CD8-positive, alpha-beta memory T cell (primary cell): Measurements from ENCODE around the gene TIMMDC1. TPM values are rescaled to one million over a fixed set of nuclear protein-coding genes. Genes with fewer than 3 reads are reported as not detected.
"Not testable (repeated sequence)": the region's sequence is repeated elsewhere in the genome, so short reads cannot be mapped to it uniquely, and the experiment has no call there.

Source experiments
- CTCF ChIA-PET: fragments of 350-600 bp; sonication (Branson Sonifier 250); formaldehyde crosslinking; loops from one replicate; lab custom pipeline; 2021; ENCODE audit warnings: antibody characterized with exemption; lab: Charles Lee
- POLR2A ChIA-PET: fragments of 350-600 bp; sonication (Branson Sonifier 250); formaldehyde crosslinking; loops from one replicate; lab custom pipeline; 2021; ENCODE audit warnings: antibody characterized with exemption; lab: Charles Lee
- DNase-seq, 5 donors: peaks; one replicate each; pipeline versions ENCODE4 v3.0.0 to v3.0.0-alpha.2; 2020 to 2022; ENCODE audit warnings: mixed read lengths in 1 of 5
- H3K27ac ChIP-seq: one replicate; pipeline ENCODE4 v1.7.0; 2013; ENCODE audit warnings: low read depth, mild to moderate bottlenecking, low read length, moderate library complexity
- H3K27me3 ChIP-seq: 2 replicates; pipeline ENCODE4 v1.7.0; 2013; ENCODE audit warnings: low read length, mild to moderate bottlenecking; ENCODE audit not compliant: insufficient read depth, poor library complexity, severe bottlenecking
- H3K36me3 ChIP-seq: 2 replicates; pipeline ENCODE4 v1.7.0; 2013; ENCODE audit warnings: mild to moderate bottlenecking, low read length, moderate library complexity; ENCODE audit not compliant: insufficient read depth
- H3K4me1 ChIP-seq: 2 replicates; pipeline ENCODE4 v1.7.0; 2013; ENCODE audit warnings: mild to moderate bottlenecking, low read length, moderate library complexity; ENCODE audit not compliant: insufficient read depth
- H3K4me3 ChIP-seq: 2 replicates; pipeline ENCODE4 v1.7.0; 2013; ENCODE audit warnings: mild to moderate bottlenecking, low read length
- H3K9me3 ChIP-seq: 2 replicates; pipeline ENCODE4 v1.7.0; 2013; ENCODE audit warnings: mild to moderate bottlenecking, low read length
- H3K27ac Mint-ChIP-seq, 8 donors: one replicate each; pipeline ENCODE4 v1.8.0; 2020 to 2021; ENCODE audit warnings: mixed read lengths in 8 of 8, mild to moderate bottlenecking in 6 of 8, inconsistent platforms in 3 of 8, moderate library complexity in 3 of 8
- H3K27me3 Mint-ChIP-seq, 2 donors: one replicate each; pipeline ENCODE4 v1.8.0; 2020 to 2021; ENCODE audit warnings: mixed read lengths in 2 of 2, mild to moderate bottlenecking in 1 of 2, moderate library complexity in 1 of 2
- H3K36me3 Mint-ChIP-seq, 3 donors: one replicate each; pipeline ENCODE4 v1.8.0; 2020 to 2021; ENCODE audit warnings: mixed read lengths in 3 of 3, inconsistent platforms in 1 of 3, mild to moderate bottlenecking in 1 of 3
- H3K4me1 Mint-ChIP-seq, 3 donors: one replicate each; pipeline ENCODE4 v1.8.0; 2020 to 2021; ENCODE audit warnings: mixed read lengths in 3 of 3, inconsistent platforms in 1 of 3, mild to moderate bottlenecking in 1 of 3
- H3K4me3 Mint-ChIP-seq, 7 donors: one replicate each; pipeline ENCODE4 v1.8.0; 2020 to 2021; ENCODE audit warnings: mixed read lengths in 7 of 7, mild to moderate bottlenecking in 6 of 7, moderate library complexity in 4 of 7, inconsistent platforms in 2 of 7
- H3K9me3 Mint-ChIP-seq, 5 donors: one replicate each; pipeline ENCODE4 v1.8.0; 2020 to 2022; ENCODE audit warnings: mixed read lengths in 5 of 5, mild to moderate bottlenecking in 3 of 5, moderate library complexity in 2 of 5, inconsistent platforms in 1 of 5
- polyA plus RNA-seq: library from polyadenylated mRNA; unstranded; fragments of 300-500 nt; fragmentation: Illumina TruSeq; gene quantifications from one replicate; pipeline ENCODE4 v1.2.3, GENCODE V29; 2021
- total RNA-seq, 2 experiments: library from RNA; stranded (reverse); gene quantifications; one replicate each; pipeline ENCODE4 v1.2.3, GENCODE V29; 2021

The TIMMDC1 gene
- total and polyA plus RNA-seq, 3 experiments from 2014 or later = 81.1 to 158 (median 152) TPM

DNA sequence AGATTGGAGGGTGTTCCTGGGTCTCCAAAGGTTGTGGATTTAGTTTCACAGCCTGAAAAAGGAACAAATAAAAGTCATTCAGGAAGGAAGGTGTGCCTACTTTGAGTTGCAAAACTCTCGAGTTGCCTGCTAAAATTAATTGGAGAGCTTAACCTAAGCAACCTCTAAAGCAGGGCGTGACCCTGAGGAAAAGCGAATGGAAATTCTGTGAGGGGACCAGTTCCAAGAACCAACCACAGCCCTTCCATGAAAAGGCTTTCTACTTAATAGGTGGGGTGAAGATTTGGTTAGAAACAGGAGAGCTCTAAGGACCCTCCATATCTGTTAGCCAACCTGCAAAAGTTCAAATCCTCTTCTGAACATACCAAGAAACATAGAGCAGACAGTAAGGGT is 59.5 kb downstream of the TIMMDC1 start:
- Histone ChIP-seq H3K36me3 (no peaks in the 10 kb centered on the region), H3K4me3 (no peak overlapping the region), H3K27ac (no peak overlapping the region), H3K27me3 (no peaks in the 10 kb centered on the region), H3K9me3 (no peaks in the 10 kb centered on the region), H3K4me1 (no peaks in the 10 kb centered on the region)
- Mint-ChIP-seq H3K27ac (peak overlapping the region in 3 of 8 donors; percentile 2 to 33 (median 21)), H3K4me1 (peaks cover 15 to 41% (median 29%) of the 10 kb centered on the region in 3 donors), H3K36me3 (no peaks in the 10 kb centered on the region), H3K9me3 (no peaks in the 10 kb centered on the region), H3K27me3 (peaks cover 0 to 1% of the 10 kb centered on the region in 2 donors), H3K4me3 (peak overlapping the region in 3 of 7 donors; percentile 19 to 35 (median 30))
- no peak for DNase-seq
- ChIA-PET POLR2A (no interaction called here), CTCF (no interaction called here)

DNA sequence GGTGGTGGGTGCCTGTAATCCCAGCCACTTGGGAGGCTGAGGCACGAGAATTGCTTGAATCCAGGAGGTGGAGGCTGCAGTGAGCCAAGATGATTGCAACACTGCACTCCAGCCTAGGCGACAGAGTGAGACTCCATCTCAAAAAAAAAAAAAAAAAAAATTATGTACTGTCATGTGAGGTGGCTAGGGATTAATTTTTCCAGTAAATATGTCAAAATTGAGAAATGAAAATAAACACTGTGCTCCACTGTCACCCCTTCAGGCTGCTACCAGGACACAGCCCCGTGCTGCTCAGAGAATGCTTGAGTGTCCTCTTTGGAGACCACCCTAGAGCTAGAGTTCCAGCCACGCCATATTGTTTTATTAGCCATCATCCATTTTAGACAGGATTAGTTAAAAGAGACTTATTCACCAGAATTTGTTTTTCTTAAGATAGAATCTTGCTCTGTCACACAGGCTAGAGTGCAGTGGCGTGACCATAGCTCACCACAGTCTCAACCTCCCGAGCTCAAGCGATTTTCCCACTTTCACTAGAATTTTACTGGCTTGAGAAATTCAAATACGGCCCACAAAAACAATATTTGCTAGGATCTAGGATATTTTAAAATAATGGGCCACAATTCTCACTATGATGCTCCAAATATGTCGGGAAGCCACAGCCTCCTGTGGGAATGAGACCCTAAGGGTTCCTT is 60.4 kb downstream of the TIMMDC1 start:
- Mint-ChIP-seq H3K27ac (peak overlapping the region in 3 of 8 donors; percentile 36 to 83 (median 63)), H3K36me3 (no peaks in the 10 kb centered on the region), H3K27me3 (peaks cover 0 to 1% of the 10 kb centered on the region in 2 donors), H3K4me3 (peak overlapping the region in 3 of 7 donors; percentile 34 to 69 (median 48)), H3K4me1 (peaks cover 15 to 43% (median 30%) of the 10 kb centered on the region in 3 donors), H3K9me3 (no peaks in the 10 kb centered on the region)
- Histone ChIP-seq H3K4me3 (no peak overlapping the region), H3K4me1 (no peaks in the 10 kb centered on the region), H3K27ac (no peak overlapping the region), H3K27me3 (no peaks in the 10 kb centered on the region), H3K36me3 (no peaks in the 10 kb centered on the region), H3K9me3 (no peaks in the 10 kb centered on the region)
- CTCF ChIA-PET = no interaction called here
- POLR2A ChIA-PET = no interaction called here
- no peak for DNase-seq

DNA sequence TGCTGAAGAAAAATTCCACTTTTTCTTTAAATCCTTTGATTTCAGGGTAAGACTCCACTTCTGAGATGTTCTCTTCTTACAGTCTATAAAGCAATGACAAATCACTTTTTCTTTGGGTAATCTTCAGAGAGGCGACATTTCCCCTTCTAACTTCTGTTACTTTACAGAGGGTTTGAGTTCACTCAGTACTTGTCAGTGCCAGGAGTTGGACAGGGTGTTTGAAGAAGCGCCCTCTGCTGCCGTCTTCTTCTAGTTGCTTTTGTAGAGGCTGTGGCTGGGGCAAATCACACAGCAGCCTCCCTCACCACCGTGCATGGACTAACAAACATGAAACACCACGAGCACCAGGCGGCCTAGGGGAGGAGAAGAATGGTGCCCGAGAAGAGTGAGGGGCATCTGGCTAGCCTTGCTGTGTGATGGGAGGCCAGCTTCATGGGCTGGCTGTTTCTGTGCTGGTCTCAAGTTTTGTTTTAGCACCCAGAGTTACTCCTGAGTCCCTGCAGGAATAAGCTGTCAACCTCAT is 61.2 kb downstream of the TIMMDC1 start, which contains the start of gene CD80:
CD80 (minus strand) TSS at position 174 of the 523 bp plus-strand sequence. CDS start 1,886 bp downstream, outside the sequence.
- no peaks in the 10 kb centered on the region for H3K9me3 ChIP-seq
- no peaks in the 10 kb centered on the region for H3K27me3 ChIP-seq
- no peaks in the 10 kb centered on the region for H3K36me3 ChIP-seq
- H3K27ac ChIP-seq = no peak within 1 kb of the TSS
- DNase-seq = peak; percentile 16 to 72 (median 41)
- H3K9me3 Mint-ChIP-seq = no peaks in the 10 kb centered on the region
- peaks cover 15 to 43% (median 30%) of the 10 kb centered on the region in 3 donors for H3K4me1 Mint-ChIP-seq
- peak within 1 kb of the TSS in 6 of 7 donors; percentile 13 to 69 (median 36) for H3K4me3 Mint-ChIP-seq
- H3K4me3 ChIP-seq = no peak within 1 kb of the TSS
- H3K27ac Mint-ChIP-seq = peak within 1 kb of the TSS in 6 of 8 donors; percentile 10 to 83 (median 50)
- H3K27me3 Mint-ChIP-seq = no peaks in the 10 kb centered on the region
- POLR2A ChIA-PET = no interaction called here
- H3K36me3 Mint-ChIP-seq = no peaks in the 10 kb centered on the region
- no peaks in the 10 kb centered on the region for H3K4me1 ChIP-seq
- CTCF ChIA-PET = interaction anchor here (0.7 to 1.3 kb wide), 3 partner anchors 9 to 15 kb away, joined by 3 read pairs; no protein-coding TSS in a partner anchor

DNA sequence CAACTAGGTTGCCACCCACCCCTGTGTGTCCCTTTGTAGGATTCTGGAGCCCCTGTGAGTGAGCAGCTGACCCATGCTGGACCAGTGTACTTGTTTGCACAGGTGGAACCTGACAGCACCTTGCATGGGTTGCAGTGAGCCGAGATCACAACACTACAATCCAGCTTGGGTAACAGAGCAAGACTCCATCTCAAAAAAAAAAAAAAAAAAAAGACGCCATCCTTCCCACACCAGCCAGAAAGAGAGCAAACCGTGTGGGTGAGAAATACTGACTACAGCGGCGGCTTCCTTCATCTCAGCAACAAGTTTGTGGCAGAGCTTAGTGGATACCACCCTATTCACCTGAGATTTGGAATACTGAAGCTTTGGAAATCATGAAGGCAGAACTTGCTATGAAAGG is 61.8 kb downstream of the TIMMDC1 start:
- Histone ChIP-seq H3K27me3 (no peaks in the 10 kb centered on the region), H3K36me3 (no peaks in the 10 kb centered on the region), H3K9me3 (no peaks in the 10 kb centered on the region), H3K4me1 (no peaks in the 10 kb centered on the region), H3K27ac (no peak overlapping the region), H3K4me3 (no peak overlapping the region)
- Mint-ChIP-seq H3K36me3 (no peaks in the 10 kb centered on the region), H3K4me3 (peak overlapping the region in 2 of 7 donors; percentile 14 to 69), H3K9me3 (no peaks in the 10 kb centered on the region), H3K27me3 (no peaks in the 10 kb centered on the region), H3K27ac (peak overlapping the region in 5 of 8 donors; percentile 8 to 33 (median 23)), H3K4me1 (peaks cover 15 to 39% (median 30%) of the 10 kb centered on the region in 3 donors)
- ChIA-PET CTCF (interaction anchor here (0.7 to 1.3 kb wide), 3 partner anchors 9 to 14 kb away, joined by 3 read pairs; no protein-coding TSS in a partner anchor), POLR2A (no interaction called here)
- DNase-seq = no peak

DNA sequence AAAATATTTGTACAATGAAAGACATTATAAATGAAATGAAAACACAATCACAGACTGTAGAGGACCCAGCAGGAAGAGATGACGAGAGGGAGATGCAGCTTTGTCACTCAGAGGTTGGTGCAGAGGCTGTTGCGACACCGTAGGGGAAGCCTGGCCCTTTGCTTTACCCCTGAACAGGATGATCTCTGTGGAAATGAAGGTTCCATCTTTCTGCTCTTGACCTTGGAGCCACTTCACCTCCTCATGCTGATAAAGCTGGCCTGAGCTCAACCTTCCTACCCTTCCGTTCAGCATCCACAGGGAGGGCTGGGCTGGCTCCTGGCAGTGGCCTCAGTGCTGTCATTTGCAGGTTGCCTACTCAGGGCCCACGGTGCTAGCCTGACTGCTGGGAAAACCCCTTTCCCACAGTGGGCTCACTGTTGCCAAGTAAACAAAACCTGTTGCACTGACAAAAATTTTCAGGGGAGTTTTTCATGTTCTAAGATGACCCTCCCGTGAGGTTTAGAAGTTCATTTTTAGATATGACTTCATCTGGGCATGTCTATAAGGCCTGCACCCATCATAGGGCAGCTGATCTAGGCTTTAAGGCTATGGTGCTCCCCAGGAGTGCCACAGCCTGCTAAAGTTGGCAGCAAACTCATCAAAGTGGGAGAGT is 64.1 kb downstream of the TIMMDC1 start:
- CTCF ChIA-PET = interaction anchor here (0.9 to 1.5 kb wide), 2 partner anchors 18 to 678 kb away, joined by 3 read pairs; no protein-coding TSS in a partner anchor
- Mint-ChIP-seq H3K4me1 (peaks cover 15 to 30% (median 26%) of the 10 kb centered on the region in 3 donors), H3K4me3 (peak overlapping the region in 3 of 7 donors; percentile 24 to 49 (median 47))

DNA sequence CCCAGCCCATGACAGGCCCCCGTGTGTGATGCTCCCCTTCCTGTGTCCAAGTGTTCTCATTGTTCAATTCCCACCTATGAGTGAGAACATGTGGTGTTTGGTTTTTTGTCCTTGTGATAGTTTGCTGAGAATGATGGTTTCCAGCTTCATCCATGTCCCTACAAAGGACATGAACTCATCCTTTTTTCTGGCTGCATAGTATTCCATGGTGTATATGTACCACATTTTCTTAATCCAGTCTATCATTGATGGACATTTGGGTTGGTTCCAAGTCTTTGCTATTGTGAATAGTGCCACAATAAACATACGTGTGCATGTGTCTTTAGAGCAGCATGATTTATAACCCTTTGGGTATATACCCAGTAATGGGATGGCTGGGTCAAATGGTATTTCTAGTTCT is 65.0 kb downstream of the TIMMDC1 start:
- H3K9me3 Mint-ChIP-seq, H3K9me3 ChIP-seq, H3K27ac Mint-ChIP-seq, H3K4me3 ChIP-seq, H3K4me1 ChIP-seq, H3K36me3 Mint-ChIP-seq, H3K36me3 ChIP-seq, H3K27me3 Mint-ChIP-seq, H3K4me3 Mint-ChIP-seq, DNase-seq, H3K27ac ChIP-seq, POLR2A ChIA-PET, H3K27me3 ChIP-seq: not testable (repeated sequence)
- CTCF ChIA-PET = interaction anchor here (0.9 kb wide), 1 partner anchor 679 kb away, joined by 3 read pairs; no protein-coding TSS in a partner anchor
- H3K4me1 Mint-ChIP-seq = peaks cover 15 to 23% (median 17%) of the 10 kb centered on the region in 3 donors

More for the DNA sequence above, 64.1 kb downstream of the TIMMDC1 start:
- Histone ChIP-seq H3K27ac (no peak overlapping the region), H3K4me3 (no peak overlapping the region), H3K9me3 (no peaks in the 10 kb centered on the region), H3K4me1 (no peaks in the 10 kb centered on the region), H3K27me3 (no peaks in the 10 kb centered on the region), H3K36me3 (no peaks in the 10 kb centered on the region)
- H3K27me3 Mint-ChIP-seq = peaks cover 0 to 2% of the 10 kb centered on the region in 2 donors
- no peaks in the 10 kb centered on the region for H3K9me3 Mint-ChIP-seq
- no peaks in the 10 kb centered on the region for H3K36me3 Mint-ChIP-seq
- POLR2A ChIA-PET = no interaction called here
- H3K27ac Mint-ChIP-seq = peak overlapping the region; percentile 78 to 97 (median 89)
- DNase-seq = peak in 4 of 5 donors; percentile 33 to 75 (median 38)

DNA sequence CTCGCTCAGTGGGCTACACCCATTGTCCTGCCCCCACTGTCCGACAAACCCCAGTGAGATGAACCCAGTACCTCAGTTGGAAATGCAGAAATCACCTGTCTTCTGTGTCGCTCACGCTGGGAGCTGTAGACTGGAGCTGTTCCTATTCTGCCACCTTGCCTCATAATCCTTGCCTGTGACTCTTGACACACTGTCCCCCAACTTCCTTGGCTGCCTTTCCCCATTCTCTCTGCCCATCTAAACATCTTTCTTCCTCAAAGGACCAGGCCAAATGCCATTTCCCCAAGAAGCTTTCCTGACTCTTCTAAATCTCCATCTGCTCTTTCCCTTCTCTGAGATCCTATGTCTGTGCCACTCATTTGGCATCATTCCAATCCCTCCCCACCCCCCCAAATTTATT is 70.8 kb downstream of the TIMMDC1 start:
- DNase-seq = no peak
- Mint-ChIP-seq H3K4me3 (no peak overlapping the region), H3K9me3 (no peaks in the 10 kb centered on the region), H3K27me3 (peaks cover 16 to 34% of the 10 kb centered on the region in 2 donors), H3K4me1 (no peaks in the 10 kb centered on the region), H3K36me3 (peaks cover 0 to 5% (median 0%) of the 10 kb centered on the region in 3 donors), H3K27ac (peak overlapping the region in 1 of 8 donors; percentile 68)
- H3K4me1 ChIP-seq = no peaks in the 10 kb centered on the region
- no peaks in the 10 kb centered on the region for H3K27me3 ChIP-seq
- H3K4me3 ChIP-seq = no peak overlapping the region
- CTCF ChIA-PET = no interaction called here
- H3K27ac ChIP-seq = no peak overlapping the region
- POLR2A ChIA-PET = no interaction called here
- H3K36me3 ChIP-seq = no peaks in the 10 kb centered on the region
- H3K9me3 ChIP-seq = no peaks in the 10 kb centered on the region
